H9 (cell line): Measurements from ENCODE around the gene GGA3. TPM values are rescaled to one million over a fixed set of nuclear protein-coding genes. Genes with fewer than 3 reads are reported as not detected.

ENCODE experiments used
- DNase-seq: peaks from one replicate; pipeline ENCODE4 v3.0.0-alpha.2; 2017
- H2AFZ ChIP-seq: one replicate; pipeline ENCODE4 v1.6.1; 2013; ENCODE audit warnings: mild to moderate bottlenecking, low read length, control low read depth, moderate library complexity
- H2AK5ac ChIP-seq: 2 replicates; pipeline ENCODE4 v1.6.1; 2013; ENCODE audit warnings: low read length, control low read depth, mixed read lengths; ENCODE audit not compliant: insufficient read length
- H2BK120ac ChIP-seq: one replicate; pipeline ENCODE4 v1.6.1; 2013; ENCODE audit warnings: low read depth, mild to moderate bottlenecking, low read length, control low read depth, inconsistent platforms; ENCODE audit not compliant: poor library complexity, severe bottlenecking
- H2BK12ac ChIP-seq: 2 replicates; pipeline ENCODE4 v1.6.1; 2013; ENCODE audit warnings: low read length, control low read depth, mixed read lengths, low read depth; ENCODE audit not compliant: insufficient read length
- H2BK15ac ChIP-seq: 2 replicates; pipeline ENCODE4 v1.6.1; 2013; ENCODE audit warnings: low read depth, low read length, control low read depth
- H2BK20ac ChIP-seq: one replicate; pipeline ENCODE4 v1.6.1; 2013; ENCODE audit warnings: low read depth, mild to moderate bottlenecking, low read length, control low read depth, inconsistent platforms; ENCODE audit not compliant: poor library complexity, severe bottlenecking
- H2BK5ac ChIP-seq: 2 replicates; pipeline ENCODE4 v1.6.1; 2013; ENCODE audit warnings: low read length, control low read depth, mixed read lengths; ENCODE audit not compliant: insufficient read length
- H3K14ac ChIP-seq: 2 replicates; pipeline ENCODE4 v1.6.1; 2013; ENCODE audit warnings: low read length, control low read depth; ENCODE audit not compliant: insufficient read depth
- H3K18ac ChIP-seq: 2 replicates; pipeline ENCODE4 v1.6.1; 2013; ENCODE audit warnings: low read depth, mild to moderate bottlenecking, mixed read lengths, low read length, control low read depth; ENCODE audit not compliant: insufficient read length
- H3K23ac ChIP-seq: 2 replicates; pipeline ENCODE4 v1.6.1; 2013; ENCODE audit warnings: low read length, control low read depth, mixed read lengths, low read depth; ENCODE audit not compliant: insufficient read length
- H3K23me2 ChIP-seq: 2 replicates; pipeline ENCODE4 v1.6.1; 2013; ENCODE audit warnings: low read depth, mild to moderate bottlenecking, mixed read lengths, low read length, control low read depth; ENCODE audit not compliant: insufficient read length, poor library complexity, severe bottlenecking
- H3K27ac ChIP-seq: 2 replicates; pipeline ENCODE4 v1.5.1; 2013; ENCODE audit warnings: low read length, control low read depth, mixed read lengths, low read depth; ENCODE audit not compliant: insufficient read length
- H3K27me3 ChIP-seq: 2 replicates; pipeline ENCODE4 v1.6.1; 2013; ENCODE audit warnings: low read length, control low read depth, inconsistent platforms; ENCODE audit not compliant: insufficient read depth
- H3K4ac ChIP-seq: 2 replicates; pipeline ENCODE4 v1.6.1; 2013; ENCODE audit warnings: low read depth, mild to moderate bottlenecking, control low read depth, inconsistent platforms, low read length, moderate library complexity
- H3K4me1 ChIP-seq: 2 replicates; pipeline ENCODE4 v1.6.1; 2013; ENCODE audit warnings: low read length, control low read depth, inconsistent platforms; ENCODE audit not compliant: insufficient read depth
- H3K4me2 ChIP-seq: 2 replicates; pipeline ENCODE4 v1.6.1; 2013; ENCODE audit warnings: low read length, control low read depth, mixed read lengths; ENCODE audit not compliant: insufficient read length, insufficient read depth
- H3K56ac ChIP-seq: 2 replicates; pipeline ENCODE4 v1.6.1; 2013; ENCODE audit warnings: low read depth, mild to moderate bottlenecking, mixed read lengths, low read length, control low read depth; ENCODE audit not compliant: insufficient read length
- H3K79me1 ChIP-seq: 2 replicates; pipeline ENCODE4 v1.6.1; 2013; ENCODE audit warnings: low read depth, mild to moderate bottlenecking, moderate library complexity, low read length, control low read depth, inconsistent platforms; ENCODE audit not compliant: insufficient read depth, poor library complexity, severe bottlenecking
- H3K79me2 ChIP-seq: 2 replicates; pipeline ENCODE4 v1.6.1; 2013; ENCODE audit warnings: low read length, control low read depth, inconsistent platforms; ENCODE audit not compliant: insufficient read depth
- H3K9ac ChIP-seq: 2 replicates; pipeline ENCODE4 v1.6.1; 2013; ENCODE audit warnings: low read length, control low read depth, mixed read lengths; ENCODE audit not compliant: insufficient read length; ENCODE audit errors: extremely low read depth
- H3K9me3 ChIP-seq: one replicate; pipeline ENCODE4 v1.6.1; 2013; ENCODE audit warnings: low read depth, low read length, inconsistent platforms; ENCODE audit not compliant: control insufficient read depth
- H3T11ph ChIP-seq: one replicate; pipeline ENCODE4 v1.6.1; 2013; ENCODE audit warnings: mild to moderate bottlenecking, low read length, control low read depth, inconsistent platforms
- H4K20me1 ChIP-seq: one replicate; pipeline ENCODE4 v1.6.1; 2013; ENCODE audit not compliant: control insufficient read depth, insufficient read length, insufficient read depth
- H4K5ac ChIP-seq: 2 replicates; pipeline ENCODE4 v1.6.1; 2013; ENCODE audit warnings: low read depth, mild to moderate bottlenecking, mixed read lengths, low read length, control low read depth; ENCODE audit not compliant: insufficient read length
- H4K8ac ChIP-seq: replicated peaks from 2 replicates; pipeline ENCODE4 v1.6.1; 2013; ENCODE audit warnings: low read length, control low read depth, mixed read lengths, low read depth; ENCODE audit not compliant: insufficient read length
- H4K91ac ChIP-seq: 2 replicates; pipeline ENCODE4 v1.6.1; 2013; ENCODE audit warnings: low read depth, mild to moderate bottlenecking, moderate library complexity, mixed read lengths, low read length, control low read depth; ENCODE audit not compliant: insufficient read length
- H3K27ac Mint-ChIP-seq, 3 experiments: 2 replicates in 2 of 3; 3 replicates in 1 of 3; pipeline ENCODE4 v1.8.0; 2020 to 2021; ENCODE audit warnings: mixed read lengths in 3 of 3, mild to moderate bottlenecking in 1 of 3, moderate library complexity in 1 of 3
- H3K27me3 Mint-ChIP-seq: 2 replicates; pipeline ENCODE4 v1.8.0; 2021; ENCODE audit warnings: low read depth, mild to moderate bottlenecking, moderate library complexity, mixed read lengths
- H3K36me3 Mint-ChIP-seq, 3 experiments: 2 replicates in 2 of 3; 3 replicates in 1 of 3; pipeline ENCODE4 v1.8.0; 2020 to 2021; ENCODE audit warnings: low read depth in 3 of 3, mixed read lengths in 3 of 3; ENCODE audit not compliant: insufficient read depth in 1 of 3
- H3K4me1 Mint-ChIP-seq, 2 experiments: 2 replicates each; pipeline ENCODE4 v1.8.0; 2020; ENCODE audit warnings: mixed read lengths in 2 of 2
- H3K4me3 Mint-ChIP-seq, 2 experiments: 2 replicates in 1 of 2; 3 replicates in 1 of 2; pipeline ENCODE4 v1.8.0; 2020 to 2021; ENCODE audit warnings: mild to moderate bottlenecking in 2 of 2, mixed read lengths in 2 of 2, moderate library complexity in 1 of 2
- H3K9me3 Mint-ChIP-seq, 2 experiments: 2 replicates in 1 of 2; 3 replicates in 1 of 2; pipeline ENCODE4 v1.8.0; 2020; ENCODE audit warnings: mild to moderate bottlenecking in 2 of 2, mixed read lengths in 2 of 2, moderate library complexity in 1 of 2
- WGBS: extraction: QIAGEN DNeasy Blood & Tissue Kit; methylation state at CpG from one replicate; pipeline ENCODE4 v1.1.7; 2013; ENCODE audit warnings: missing lambda C conversion rate, low lambda C conversion rate, mixed read lengths; ENCODE audit not compliant: insufficient read length; ENCODE audit errors: extremely low coverage; 5-methylcytosine and 5-hydroxymethylcytosine counted together
- total RNA-seq: library from RNA; stranded (reverse); gene quantifications from 2 replicates; pipeline ENCODE4 v1.2.1, GENCODE V29; 2021
- TF ChIP-seq, protein P1 (sequence below): fragments of 200-600 bp; sonication (generic); conservative IDR thresholded peaks from 3 replicates; pipeline ENCODE4 v1.8.0; 2021; ENCODE audit warnings: antibody characterized with exemption, mild to moderate bottlenecking

GGA3 gene
- total RNA-seq, 1 experiment from 2014 or later, result 50.3 TPM

DNA sequence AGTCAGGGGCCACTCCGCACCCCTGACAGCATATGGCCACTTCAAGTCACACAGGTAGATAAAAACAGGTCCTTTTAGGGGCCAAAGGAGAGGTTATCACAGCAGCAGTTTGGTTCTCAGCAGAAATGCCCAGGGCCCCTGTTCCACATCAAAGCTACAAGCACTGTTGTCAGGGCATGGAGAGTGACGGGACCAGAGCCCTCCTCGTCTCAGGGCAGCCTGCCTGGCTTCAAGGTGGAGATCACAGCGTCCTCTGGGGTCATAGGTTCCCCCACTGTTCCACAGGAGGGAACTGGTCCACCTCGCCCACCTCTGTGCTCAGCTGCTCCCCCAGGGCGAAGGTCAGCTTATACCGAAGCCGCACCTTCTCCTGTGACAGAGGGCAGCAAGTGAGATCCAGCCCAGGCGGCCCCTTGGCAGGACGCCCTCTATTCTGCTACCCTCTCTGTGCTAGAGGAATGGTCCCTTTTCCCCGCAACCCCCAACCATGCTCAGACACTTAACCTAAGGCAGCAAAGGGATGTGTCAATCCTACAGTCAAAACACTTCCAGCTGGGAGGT is 23.3 kb downstream of the GGA3 start:
- H3K27ac ChIP-seq, result no peak overlapping the region
- no peaks in the 10 kb centered on the region for H3K9me3 ChIP-seq
- WGBS, result no CpG with 5 or more reads among the region's 11 CpGs
- H3K4me1 ChIP-seq, result no peaks in the 10 kb centered on the region
- no peaks in the 10 kb centered on the region for H3K9me3 Mint-ChIP-seq
- TF ChIP-seq, protein P1, sequence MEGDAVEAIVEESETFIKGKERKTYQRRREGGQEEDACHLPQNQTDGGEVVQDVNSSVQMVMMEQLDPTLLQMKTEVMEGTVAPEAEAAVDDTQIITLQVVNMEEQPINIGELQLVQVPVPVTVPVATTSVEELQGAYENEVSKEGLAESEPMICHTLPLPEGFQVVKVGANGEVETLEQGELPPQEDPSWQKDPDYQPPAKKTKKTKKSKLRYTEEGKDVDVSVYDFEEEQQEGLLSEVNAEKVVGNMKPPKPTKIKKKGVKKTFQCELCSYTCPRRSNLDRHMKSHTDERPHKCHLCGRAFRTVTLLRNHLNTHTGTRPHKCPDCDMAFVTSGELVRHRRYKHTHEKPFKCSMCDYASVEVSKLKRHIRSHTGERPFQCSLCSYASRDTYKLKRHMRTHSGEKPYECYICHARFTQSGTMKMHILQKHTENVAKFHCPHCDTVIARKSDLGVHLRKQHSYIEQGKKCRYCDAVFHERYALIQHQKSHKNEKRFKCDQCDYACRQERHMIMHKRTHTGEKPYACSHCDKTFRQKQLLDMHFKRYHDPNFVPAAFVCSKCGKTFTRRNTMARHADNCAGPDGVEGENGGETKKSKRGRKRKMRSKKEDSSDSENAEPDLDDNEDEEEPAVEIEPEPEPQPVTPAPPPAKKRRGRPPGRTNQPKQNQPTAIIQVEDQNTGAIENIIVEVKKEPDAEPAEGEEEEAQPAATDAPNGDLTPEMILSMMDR, result no peak
- no peak overlapping the region for H3K14ac ChIP-seq
- H3K79me1 ChIP-seq, result no peaks in the 10 kb centered on the region
- H3K23me2 ChIP-seq, result no peaks in the 10 kb centered on the region
- peaks cover 35 to 84% (median 75%) of the 10 kb centered on the region in 3 experiments; a peak in 6 of 7 replicates for H3K36me3 Mint-ChIP-seq
- H2BK5ac ChIP-seq, result no peak overlapping the region
- no peak overlapping the region for H2AFZ ChIP-seq
- no peak overlapping the region for H3K4me2 ChIP-seq
- H3K4ac ChIP-seq, result no peak overlapping the region
- no peak overlapping the region for H4K5ac ChIP-seq
- H4K8ac ChIP-seq, result no peak overlapping the region
- H3T11ph ChIP-seq, result no peak overlapping the region
- H3K9ac ChIP-seq, result no peak overlapping the region
- no peak overlapping the region for H2BK12ac ChIP-seq
- no peak overlapping the region for H2BK15ac ChIP-seq
- H3K18ac ChIP-seq, result no peak overlapping the region
- H2AK5ac ChIP-seq, result no peak overlapping the region
- peaks cover 4% of the 10 kb centered on the region for H4K20me1 ChIP-seq
- H3K4me1 Mint-ChIP-seq, result peaks cover 8 to 15% of the 10 kb centered on the region in 2 experiments
- H4K91ac ChIP-seq, result no peak overlapping the region
- H3K27ac Mint-ChIP-seq, result peak overlapping the region in 2 of 3 experiments; percentile 14 to 44; a peak in 1 of 7 replicates
- no peaks in the 10 kb centered on the region for H3K27me3 ChIP-seq
- no peak overlapping the region for H2BK20ac ChIP-seq
- DNase-seq, result no peak
- H3K23ac ChIP-seq, result no peak overlapping the region
- H3K56ac ChIP-seq, result no peak overlapping the region
- H3K79me2 ChIP-seq, result no peaks in the 10 kb centered on the region
- H3K4me3 Mint-ChIP-seq, result no peak overlapping the region
- H2BK120ac ChIP-seq, result no peak overlapping the region
- no peaks in the 10 kb centered on the region for H3K27me3 Mint-ChIP-seq
